HUES64 (cell line): Measurements from ENCODE around the gene KRT5.
"Not testable (repeated sequence)": the region's sequence is repeated elsewhere in the genome, so short reads cannot be mapped to it uniquely, and the experiment has no call there.

Source experiments
- H3K27ac ChIP-seq: 2 replicates; pipeline ENCODE4 v1.7.0; 2013; ENCODE audit warnings: low read depth, low read length, inconsistent platforms
- H3K27me3 ChIP-seq: 2 replicates; pipeline ENCODE4 v1.6.1; 2013; ENCODE audit warnings: mild to moderate bottlenecking, low read length; ENCODE audit not compliant: insufficient read depth
- H3K36me3 ChIP-seq: 2 replicates; pipeline ENCODE4 v1.6.1; 2013; ENCODE audit warnings: mild to moderate bottlenecking, low read length; ENCODE audit not compliant: insufficient read depth
- H3K4me1 ChIP-seq: 2 replicates; pipeline ENCODE4 v1.6.1; 2013; ENCODE audit warnings: mild to moderate bottlenecking, low read length, moderate library complexity; ENCODE audit not compliant: insufficient read depth
- H3K4me3 ChIP-seq: 2 replicates; pipeline ENCODE4 v1.5.1; 2013; ENCODE audit warnings: mild to moderate bottlenecking, low read length, moderate library complexity
- H3K9ac ChIP-seq: 2 replicates; pipeline ENCODE4 v1.6.1; 2013; ENCODE audit warnings: mild to moderate bottlenecking, low read depth, low read length
- H3K9me3 ChIP-seq: 2 replicates; pipeline ENCODE4 v1.6.1; 2013; ENCODE audit warnings: low read depth, low read length; ENCODE audit not compliant: insufficient read depth
- WGBS: fragments of 150-250, 120-280 bp; methylation state at CpG from one replicate; pipeline ENCODE4 v1.1.7; 2013; ENCODE audit warnings: missing lambda C conversion rate; 5-methylcytosine and 5-hydroxymethylcytosine counted together

Gene KRT5

GRCh38 chr12:52499806-52500560, 20.2 kb downstream of the KRT5 start:
- WGBS: 94% methylated on average over 5 of the region's 5 CpGs
- no peak overlapping the region for H3K27ac ChIP-seq
- no peaks in the 10 kb centered on the region for H3K9me3 ChIP-seq
- no peak overlapping the region for H3K9ac ChIP-seq
- H3K27me3 ChIP-seq: no peaks in the 10 kb centered on the region
- no peak overlapping the region for H3K4me3 ChIP-seq
- H3K36me3 ChIP-seq: no peaks in the 10 kb centered on the region
- H3K4me1 ChIP-seq: peaks cover 18% of the 10 kb centered on the region

DNA sequence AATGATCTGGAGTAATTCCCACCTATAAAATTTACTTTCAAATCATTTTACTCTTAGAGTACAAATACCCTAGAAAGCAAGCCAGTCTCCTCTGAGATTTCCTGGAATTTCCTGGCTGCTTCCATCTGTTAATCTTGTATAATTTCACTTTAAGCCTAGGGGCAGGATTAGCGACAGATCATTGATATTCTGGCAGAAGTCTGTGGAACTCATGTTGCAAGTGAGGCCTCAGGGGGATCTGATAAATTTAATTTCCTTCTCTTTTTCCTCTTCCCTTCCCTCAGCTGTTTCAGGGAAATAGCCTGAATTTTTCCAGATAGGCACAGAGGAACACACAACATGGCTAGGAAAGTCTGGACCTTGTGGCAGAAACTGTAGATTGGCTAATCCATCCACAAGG, 21.2 kb downstream of the KRT5 start:
- H3K36me3 ChIP-seq: no peaks in the 10 kb centered on the region
- H3K9me3 ChIP-seq: no peaks in the 10 kb centered on the region
- H3K27ac ChIP-seq: no peak overlapping the region
- H3K27me3 ChIP-seq: no peaks in the 10 kb centered on the region
- 75% methylated on average over 1 of the region's 1 CpG for WGBS
- peaks cover 18% of the 10 kb centered on the region for H3K4me1 ChIP-seq
- H3K4me3 ChIP-seq: no peak overlapping the region
- no peak overlapping the region for H3K9ac ChIP-seq

- peaks cover 18% of the 10 kb centered on the region for H3K4me1 ChIP-seq
- no peaks in the 10 kb centered on the region for H3K36me3 ChIP-seq
- 96% methylated on average over 7 of the region's 7 CpGs for WGBS
- no peak overlapping the region for H3K4me3 ChIP-seq
- H3K27ac ChIP-seq: no peak overlapping the region
- no peaks in the 10 kb centered on the region for H3K27me3 ChIP-seq
- H3K9ac ChIP-seq: no peak overlapping the region
- no peaks in the 10 kb centered on the region for H3K9me3 ChIP-seq
These were observed 22.2 kb downstream of the KRT5 start for GRCh38 chr12:52497975-52498374.

DNA sequence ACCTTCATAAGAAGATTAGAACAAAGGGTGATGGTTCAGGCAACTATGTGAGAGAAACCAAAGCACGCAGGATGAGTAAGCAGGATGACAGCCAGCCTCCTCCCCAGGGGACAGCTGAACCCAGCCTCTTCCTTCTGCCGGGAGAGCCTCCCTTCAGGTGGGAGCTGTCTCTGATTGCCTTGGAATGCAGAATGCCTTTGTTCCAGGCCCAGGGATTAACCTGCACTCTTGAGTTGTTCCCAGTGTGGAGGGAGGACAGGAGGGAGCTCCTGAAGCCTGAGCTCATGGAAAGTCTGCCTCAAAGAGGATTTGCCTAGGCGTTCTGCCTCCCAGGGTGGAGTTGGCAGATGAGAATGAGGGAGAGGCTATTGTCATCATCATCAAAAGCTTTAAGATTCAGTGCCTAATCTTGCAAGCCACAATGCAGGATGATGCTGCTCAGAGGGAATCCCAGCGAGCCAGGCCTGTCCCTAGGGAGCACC, 23.6 kb downstream of the KRT5 start:
- H3K4me1 ChIP-seq: peaks cover 18% of the 10 kb centered on the region
- H3K9ac ChIP-seq: peak overlapping the region; percentile 25; the same call in 1 of the 2 replicates
- H3K4me3 ChIP-seq: no peak overlapping the region
- no peaks in the 10 kb centered on the region for H3K36me3 ChIP-seq
- no peaks in the 10 kb centered on the region for H3K9me3 ChIP-seq
- WGBS: 29% methylated on average over 4 of the region's 4 CpGs
- H3K27ac ChIP-seq: peak overlapping the region; percentile 82
- H3K27me3 ChIP-seq: no peaks in the 10 kb centered on the region

GRCh38 chr12:52496054-52496453, 24.1 kb downstream of the KRT5 start:
- no peaks in the 10 kb centered on the region for H3K9me3 ChIP-seq
- H3K4me3 ChIP-seq: no peak overlapping the region
- peak overlapping the region; percentile 82 for H3K27ac ChIP-seq
- no peaks in the 10 kb centered on the region for H3K27me3 ChIP-seq
- peak overlapping the region; percentile 25; the same call in 1 of the 2 replicates for H3K9ac ChIP-seq
- H3K4me1 ChIP-seq: peaks cover 18% of the 10 kb centered on the region
- WGBS: 25% methylated on average over 1 of the region's 2 CpGs
- no peaks in the 10 kb centered on the region for H3K36me3 ChIP-seq

DNA sequence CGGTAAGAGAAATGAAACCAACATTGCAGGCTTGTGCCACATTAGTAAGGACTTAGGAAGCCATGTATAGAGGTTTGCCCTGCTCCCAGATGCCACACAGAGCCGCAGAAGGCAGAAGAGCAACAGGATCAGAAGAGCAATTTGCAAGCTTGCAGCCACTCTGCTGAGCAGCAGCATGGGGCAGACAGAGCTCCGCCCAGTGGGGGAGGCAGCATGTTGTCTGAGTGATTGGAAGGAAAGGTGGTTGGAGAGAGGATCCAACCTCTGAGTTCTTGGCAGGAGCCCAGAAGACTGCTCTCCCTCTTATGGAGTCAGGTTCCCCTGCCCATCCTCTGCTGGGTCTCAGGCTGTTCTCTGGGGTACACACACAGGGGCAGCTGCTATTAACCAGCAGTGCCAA, 24.8 kb downstream of the KRT5 start:
- WGBS: 23% methylated on average over 3 of the region's 3 CpGs
- Histone ChIP-seq H3K36me3 (no peaks in the 10 kb centered on the region), H3K9ac (no peak overlapping the region), H3K4me1 (peaks cover 18% of the 10 kb centered on the region), H3K9me3 (no peaks in the 10 kb centered on the region), H3K27ac (no peak overlapping the region; the same call in 1 of the 2 replicates), H3K4me3 (no peak overlapping the region), H3K27me3 (no peaks in the 10 kb centered on the region)

DNA sequence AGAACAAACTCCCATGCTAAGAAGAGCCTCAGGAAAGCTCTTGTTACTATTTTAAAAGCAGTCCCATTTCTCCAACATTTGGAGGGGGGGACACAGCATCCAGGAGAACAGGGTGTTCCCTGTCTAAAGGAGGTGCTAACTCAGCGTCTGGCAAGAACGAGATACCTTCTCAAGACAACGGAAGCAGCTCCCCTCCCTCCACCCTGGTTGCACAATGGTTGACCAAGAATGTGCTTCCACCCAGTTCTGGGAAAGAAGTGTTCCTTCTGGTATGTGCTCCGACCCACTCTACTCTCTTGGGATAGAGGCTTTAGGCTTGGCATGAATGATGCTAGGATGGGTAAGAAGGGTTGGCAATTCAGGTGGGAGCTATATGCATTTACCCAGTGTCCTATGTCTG, 25.7 kb downstream of the KRT5 start:
- H3K27me3 ChIP-seq: no peaks in the 10 kb centered on the region
- no peak overlapping the region for H3K4me3 ChIP-seq
- WGBS: 85% methylated on average over 4 of the region's 4 CpGs
- H3K4me1 ChIP-seq: peaks cover 18% of the 10 kb centered on the region
- H3K9me3 ChIP-seq: no peaks in the 10 kb centered on the region
- no peaks in the 10 kb centered on the region for H3K36me3 ChIP-seq
- no peak overlapping the region for H3K27ac ChIP-seq
- H3K9ac ChIP-seq: no peak overlapping the region

DNA sequence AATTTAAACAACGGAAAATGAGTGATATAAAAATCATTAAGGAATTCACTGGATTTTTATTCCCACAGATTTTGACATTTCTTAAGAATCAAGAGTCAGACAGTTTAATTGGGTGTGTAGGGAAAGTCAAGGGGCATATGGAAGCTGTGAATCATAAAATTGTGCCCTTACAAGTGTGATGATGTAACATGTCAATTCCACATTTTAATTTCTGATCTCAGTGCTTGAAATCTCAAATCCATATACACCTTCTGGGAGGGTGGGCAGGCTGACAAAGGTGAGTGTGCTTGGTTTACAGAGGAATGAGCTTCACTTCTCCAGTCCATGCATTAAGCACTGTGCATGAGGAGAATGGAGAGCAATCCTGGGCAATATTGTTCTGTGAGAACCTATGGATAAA, 26.1 kb downstream of the KRT5 start:
- Histone ChIP-seq H3K9ac (no peak overlapping the region), H3K9me3 (no peaks in the 10 kb centered on the region), H3K27ac (no peak overlapping the region), H3K27me3 (no peaks in the 10 kb centered on the region), H3K36me3 (no peaks in the 10 kb centered on the region), H3K4me1 (peaks cover 18% of the 10 kb centered on the region), H3K4me3 (no peak overlapping the region)
- WGBS: no CpG with 5 or more reads among the region's 1 CpG

- Histone ChIP-seq H3K4me3 (no peak within 1 kb of the TSS), H3K9ac (no peak within 1 kb of the TSS), H3K27me3 (no peaks in the 10 kb centered on the region), H3K9me3 (no peaks in the 10 kb centered on the region), H3K36me3 (no peaks in the 10 kb centered on the region), H3K4me1 (peaks cover 18% of the 10 kb centered on the region), H3K27ac (no peak within 1 kb of the TSS)
- 94% methylated on average over 2 of the region's 2 CpGs for WGBS
These were observed 27.0 kb downstream of the KRT5 start, which contains the start of gene KRT6A for GRCh38 chr12:52493172-52493571. Gene KRT6A (minus strand): TSS chr12:52493257. CDS start chr12:52493188, 69 bp downstream.

DNA sequence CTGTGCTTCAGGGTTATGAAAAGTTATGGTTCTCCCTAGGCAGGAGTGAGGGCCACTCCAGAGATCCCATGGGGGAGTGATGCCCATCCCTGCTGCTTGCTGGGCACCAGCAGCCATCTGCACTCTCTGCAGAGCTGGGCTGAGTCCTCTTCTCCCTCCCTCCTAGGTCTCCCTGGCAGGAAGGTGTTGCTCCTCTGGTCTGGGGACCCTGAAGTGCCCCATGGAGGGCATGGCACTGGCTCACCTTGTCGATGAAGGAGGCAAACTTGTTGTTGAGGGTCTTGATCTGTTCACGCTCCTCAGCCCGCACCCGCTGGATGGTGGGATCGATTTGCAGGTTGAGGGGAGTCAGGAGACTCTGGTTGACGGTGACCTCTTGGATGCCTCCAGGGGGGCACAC, 27.8 kb downstream of the KRT5 start:
- 95% methylated on average over 5 of the region's 6 CpGs for WGBS
- not testable (repeated sequence) for H3K4me3 ChIP-seq, H3K27me3 ChIP-seq, H3K36me3 ChIP-seq, H3K9me3 ChIP-seq, H3K27ac ChIP-seq, H3K9ac ChIP-seq
- peaks cover 18% of the 10 kb centered on the region for H3K4me1 ChIP-seq

DNA sequence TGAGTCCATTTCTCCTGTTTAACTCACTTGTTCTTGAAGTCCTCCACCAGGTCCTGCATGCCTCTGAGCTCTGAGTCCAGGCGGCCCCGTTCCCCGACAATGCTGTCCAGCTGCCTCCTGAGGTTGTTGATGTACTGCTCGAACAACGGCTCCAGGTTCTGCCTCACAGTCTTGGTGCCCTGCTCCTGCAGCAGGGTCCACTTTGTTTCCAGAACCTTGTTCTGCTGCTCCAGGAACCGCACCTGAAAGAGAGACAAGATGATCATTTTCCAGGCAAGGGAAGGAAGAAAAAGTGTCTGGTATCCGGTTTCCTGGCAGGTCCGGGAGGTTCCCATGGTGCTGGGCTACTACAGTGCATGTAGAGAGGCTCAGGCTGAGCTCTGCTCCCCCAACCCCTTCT, 28.7 kb downstream of the KRT5 start:
- 94% methylated on average over 8 of the region's 8 CpGs for WGBS
- H3K4me1 ChIP-seq: peaks cover 10% of the 10 kb centered on the region
- not testable (repeated sequence) for H3K27ac ChIP-seq, H3K4me3 ChIP-seq, H3K9me3 ChIP-seq, H3K9ac ChIP-seq, H3K27me3 ChIP-seq, H3K36me3 ChIP-seq
